Type B pancreatic cell (in vitro differentiated cells): ENCODE results near the gene HAPLN3. TPM values are rescaled to one million over a fixed set of nuclear protein-coding genes. Genes with fewer than 3 reads are reported as not detected.

Source experiments
- DNase-seq: peaks from one replicate; pipeline ENCODE4 v3.0.0; 2021; ENCODE audit warnings: mixed read lengths; ENCODE audit not compliant: unreplicated experiment; ENCODE audit errors: extremely low spot score
- H3K27ac Mint-ChIP-seq: 2 replicates; pipeline ENCODE4 v1.8.0; 2021; ENCODE audit warnings: mild to moderate bottlenecking, mixed read lengths
- H3K27me3 Mint-ChIP-seq: 2 replicates; pipeline ENCODE4 v1.8.0; 2021; ENCODE audit warnings: mixed read lengths
- H3K36me3 Mint-ChIP-seq: 2 replicates; pipeline ENCODE4 v1.8.0; 2021; ENCODE audit warnings: mixed read lengths
- H3K4me1 Mint-ChIP-seq: one replicate; pipeline ENCODE4 v1.8.0; 2021; ENCODE audit warnings: mixed read lengths; ENCODE audit not compliant: unreplicated experiment
- H3K4me3 Mint-ChIP-seq: 2 replicates; pipeline ENCODE4 v1.8.0; 2021; ENCODE audit warnings: mild to moderate bottlenecking, mixed read lengths
- H3K9me3 Mint-ChIP-seq: 2 replicates; pipeline ENCODE4 v1.8.0; 2021; ENCODE audit warnings: mixed read lengths
- CTCF ChIP-seq: fragments of 200-600 bp; sonication (generic); conservative IDR thresholded peaks from 2 replicates; pipeline ENCODE4 v1.5.0; 2021; ENCODE audit warnings: antibody characterized with exemption, mild to moderate bottlenecking
- total RNA-seq: library from RNA; stranded (reverse); gene quantifications from 2 replicates; pipeline ENCODE4 v1.2.1, GENCODE V29; 2021; ENCODE audit warnings: low replicate concordance

Gene HAPLN3
- total RNA-seq, 1 donor from 2014 or later, result 10.4 TPM

- no peak for DNase-seq
- H3K27me3 Mint-ChIP-seq, result peaks cover 4% of the 10 kb centered on the region
- H3K36me3 Mint-ChIP-seq, result no peaks in the 10 kb centered on the region
- no peak overlapping the region for H3K4me3 Mint-ChIP-seq
- TF ChIP-seq CTCF, result no peak
- peaks cover 5% of the 10 kb centered on the region for H3K4me1 Mint-ChIP-seq
- H3K27ac Mint-ChIP-seq, result no peak overlapping the region
- no peaks in the 10 kb centered on the region for H3K9me3 Mint-ChIP-seq
Measured at GRCh38 chr15:88920186-88920891, 25.0 kb upstream of the HAPLN3 start.

GRCh38 chr15:88918738-88919137 is 23.4 kb upstream of the HAPLN3 start:
- H3K9me3 Mint-ChIP-seq, result no peaks in the 10 kb centered on the region
- TF ChIP-seq CTCF, result no peak
- DNase-seq, result no peak
- no peak overlapping the region for H3K4me3 Mint-ChIP-seq
- H3K4me1 Mint-ChIP-seq, result peaks cover 5% of the 10 kb centered on the region
- H3K27me3 Mint-ChIP-seq, result peaks cover 4% of the 10 kb centered on the region
- H3K27ac Mint-ChIP-seq, result no peak overlapping the region
- no peaks in the 10 kb centered on the region for H3K36me3 Mint-ChIP-seq

GRCh38 chr15:88917760-88918159 is 22.4 kb upstream of the HAPLN3 start:
- peaks cover 5% of the 10 kb centered on the region for H3K4me1 Mint-ChIP-seq
- no peak overlapping the region for H3K4me3 Mint-ChIP-seq
- no peak for TF ChIP-seq CTCF
- no peaks in the 10 kb centered on the region for H3K9me3 Mint-ChIP-seq
- no peak overlapping the region for H3K27ac Mint-ChIP-seq
- DNase-seq, result no peak
- H3K36me3 Mint-ChIP-seq, result no peaks in the 10 kb centered on the region
- H3K27me3 Mint-ChIP-seq, result peaks cover 4% of the 10 kb centered on the region

- DNase-seq, result no peak
- Mint-ChIP-seq H3K36me3 (peaks cover 6% of the 10 kb centered on the region), H3K4me3 (no peak overlapping the region), H3K4me1 (peaks cover 18% of the 10 kb centered on the region), H3K27ac (no peak overlapping the region), H3K27me3 (peaks cover 4% of the 10 kb centered on the region), H3K9me3 (no peaks in the 10 kb centered on the region)
- TF ChIP-seq CTCF, result no peak
Measured at GRCh38 chr15:88915354-88915753, 20.0 kb upstream of the HAPLN3 start.

GRCh38 chr15:88913850-88914169 is 18.5 kb upstream of the HAPLN3 start:
- no peak for TF ChIP-seq CTCF
- Mint-ChIP-seq H3K36me3 (peaks cover 12% of the 10 kb centered on the region), H3K27ac (peak overlapping the region; percentile 87)

More at GRCh38 chr15:88913850-88914169, 18.5 kb upstream of the HAPLN3 start:
- peak overlapping the region; percentile 93 for H3K4me3 Mint-ChIP-seq
- H3K9me3 Mint-ChIP-seq, result no peaks in the 10 kb centered on the region
- peaks cover 26% of the 10 kb centered on the region for H3K4me1 Mint-ChIP-seq
- peaks cover 4% of the 10 kb centered on the region for H3K27me3 Mint-ChIP-seq
- no peak for DNase-seq
